Germinal center (tissue), 1 donor: ENCODE measurements around the gene MRPL50.

ENCODE experiments used
- DNase-seq: peaks from one replicate; pipeline ENCODE4 v3.0.0; 2012; ENCODE audit warnings: mixed read lengths, low spot score

MRPL50 gene

DNA sequence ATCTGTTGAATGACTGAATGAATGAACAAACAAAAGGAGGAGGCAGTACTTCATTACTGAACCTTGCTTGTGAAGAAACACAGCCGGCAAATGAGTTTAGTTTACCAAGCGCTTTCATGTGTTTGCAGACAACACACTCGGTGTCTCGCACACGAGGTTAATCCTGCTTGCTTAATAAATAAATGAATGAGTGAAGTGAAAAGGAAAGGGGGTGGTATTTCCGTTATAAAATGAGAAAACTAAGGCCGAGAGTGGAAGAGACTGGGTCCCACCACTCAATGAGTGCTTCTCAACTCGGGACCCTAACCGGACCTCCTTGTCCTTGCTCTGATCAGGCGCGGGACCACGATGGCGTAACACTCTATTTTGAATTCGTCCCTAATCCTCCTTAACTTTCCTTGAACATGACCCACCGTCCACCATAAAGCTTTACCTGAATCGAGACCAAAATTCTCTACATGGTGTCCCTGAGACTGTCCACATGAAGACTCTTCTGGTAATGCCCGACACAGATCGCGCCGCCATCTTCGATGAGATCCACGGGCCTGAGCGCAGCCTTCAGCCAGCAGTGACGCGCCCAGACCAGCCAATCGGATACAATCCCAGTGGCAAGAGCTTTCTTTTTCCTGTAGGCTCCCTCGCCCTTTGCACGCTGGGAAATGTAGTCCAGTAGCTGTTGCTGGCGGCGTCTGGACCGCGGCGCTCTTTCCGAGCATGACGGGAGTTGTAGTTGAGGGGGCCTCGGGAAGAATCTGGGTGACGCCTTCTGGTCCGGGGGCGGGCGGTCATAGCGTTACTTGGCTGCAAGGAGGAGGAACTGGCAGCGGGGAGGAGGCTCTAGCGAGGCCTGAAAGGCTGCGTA, at the start of gene MRPL50, which contains the start of gene ZNF189:
Gene MRPL50, minus strand, starts transcription at position 551 of the 862 bp plus-strand sequence. Its CDS starts 26 bp downstream, at position 525.
Gene ZNF189, plus strand, starts transcription at position 784 of the 862 bp plus-strand sequence. CDS start 306 bp downstream, outside the sequence.
- DNase-seq = peak; percentile 95

DNA sequence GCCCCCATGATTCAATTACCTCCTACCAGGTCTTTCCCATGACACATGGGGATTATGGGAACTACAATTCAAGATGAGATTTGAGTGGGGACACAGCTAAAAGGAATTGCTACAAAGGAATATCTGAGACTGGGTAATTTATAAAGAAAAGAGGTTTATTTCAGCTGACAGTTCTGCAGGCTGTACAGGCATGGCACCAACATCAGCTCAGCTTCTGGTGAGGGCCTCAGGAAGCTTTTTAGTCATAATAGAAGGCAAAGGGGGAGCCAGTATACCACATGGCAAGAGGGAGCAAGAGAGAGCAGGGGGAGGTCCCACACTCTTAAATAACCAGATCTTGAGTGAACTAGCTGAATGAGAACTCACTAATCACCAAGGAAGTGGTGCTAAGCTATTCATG, 48.3 kb upstream of the MRPL50 start:
- no peak for DNase-seq

DNA sequence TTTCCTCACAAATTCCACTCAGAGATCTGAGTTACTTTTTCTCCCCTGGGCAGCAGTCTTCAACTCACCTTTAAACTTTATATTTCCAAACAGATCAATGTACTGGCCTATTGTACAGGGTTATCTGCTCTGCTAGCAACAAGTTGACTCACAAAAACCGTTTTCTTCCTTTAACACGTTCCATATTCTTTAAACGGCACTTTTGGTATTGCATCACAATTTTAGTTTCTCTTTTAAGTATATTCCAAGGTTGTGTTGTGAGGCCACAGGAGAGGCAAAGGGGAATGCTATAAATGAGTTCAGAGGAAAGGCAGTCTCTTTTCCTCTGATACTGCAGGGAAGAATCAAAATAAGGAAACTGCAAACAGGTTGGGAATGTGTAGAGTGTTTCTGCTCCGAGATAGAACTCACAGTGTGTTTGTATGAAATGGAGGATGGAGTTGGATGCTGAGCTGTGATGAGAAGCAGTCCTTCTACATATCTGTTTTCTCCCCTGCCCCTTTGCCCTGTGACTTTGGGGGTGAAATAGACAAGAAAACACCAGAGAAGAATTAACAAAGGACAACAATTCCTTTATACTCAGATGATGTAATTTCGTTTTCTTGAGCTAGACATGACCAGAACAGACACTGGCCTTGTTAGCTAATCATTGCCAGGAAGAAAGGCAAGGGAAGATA, 47.1 kb upstream of the MRPL50 start:
- DNase-seq = no peak

DNA sequence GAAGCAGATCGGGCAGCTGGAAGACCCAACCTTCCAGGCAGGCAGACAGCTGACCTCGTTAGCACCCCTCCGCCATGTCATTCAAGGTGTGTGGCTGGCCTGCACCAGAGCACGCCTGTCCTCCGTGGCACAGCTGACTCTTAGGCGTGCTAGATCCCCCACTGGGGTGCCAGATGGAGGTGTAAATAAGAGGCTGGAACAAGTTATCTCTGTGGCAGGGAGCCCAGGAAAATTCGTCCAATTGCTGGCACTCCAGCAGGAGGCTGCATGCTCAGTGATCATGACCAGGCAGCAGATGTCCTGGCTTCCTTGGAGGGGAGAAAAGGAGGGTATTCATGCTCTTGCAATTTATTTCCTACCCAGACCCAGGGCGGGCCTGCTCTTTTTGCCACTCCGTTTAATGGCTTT, 45.0 kb upstream of the MRPL50 start:
- no peak for DNase-seq

DNA sequence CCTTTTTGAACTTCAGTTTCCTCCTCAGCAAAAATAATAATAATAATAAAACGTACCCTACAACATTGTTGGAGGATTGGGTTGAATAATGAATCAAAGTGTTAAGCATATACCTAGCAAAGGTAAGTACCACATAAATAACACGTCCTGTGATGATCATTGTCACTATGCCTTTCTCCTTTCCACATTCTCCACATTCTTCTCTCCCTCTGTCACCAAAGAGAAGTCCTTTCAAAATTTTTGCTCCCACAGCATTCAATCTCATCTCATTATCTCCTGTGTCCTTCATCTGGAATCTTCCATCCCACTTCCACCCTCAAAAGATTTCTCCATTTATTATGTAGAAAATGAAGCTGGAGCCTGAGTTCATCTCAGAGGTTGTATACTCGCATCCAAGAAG, 44.3 kb upstream of the MRPL50 start:
- no peak for DNase-seq

DNA sequence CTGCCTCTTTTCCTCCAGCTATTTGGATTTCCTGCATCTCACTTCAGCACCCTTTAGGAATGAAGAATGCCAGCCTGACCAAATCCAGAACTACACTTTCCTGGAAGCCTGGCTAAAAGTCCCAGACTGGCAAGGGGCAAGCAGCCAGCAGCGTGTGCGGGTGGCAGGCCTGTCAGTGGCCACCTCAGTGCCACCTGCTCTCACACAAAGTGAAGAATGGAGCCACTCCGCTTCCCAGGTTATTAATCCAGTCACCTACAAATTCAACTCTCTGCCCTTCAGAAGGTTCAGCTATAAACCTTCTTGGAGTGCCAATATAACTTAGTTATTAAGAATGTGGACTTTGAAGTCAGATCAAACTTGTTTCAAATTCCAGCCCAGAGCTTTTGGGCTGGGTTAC, 43.9 kb upstream of the MRPL50 start:
- DNase-seq = no peak

DNA sequence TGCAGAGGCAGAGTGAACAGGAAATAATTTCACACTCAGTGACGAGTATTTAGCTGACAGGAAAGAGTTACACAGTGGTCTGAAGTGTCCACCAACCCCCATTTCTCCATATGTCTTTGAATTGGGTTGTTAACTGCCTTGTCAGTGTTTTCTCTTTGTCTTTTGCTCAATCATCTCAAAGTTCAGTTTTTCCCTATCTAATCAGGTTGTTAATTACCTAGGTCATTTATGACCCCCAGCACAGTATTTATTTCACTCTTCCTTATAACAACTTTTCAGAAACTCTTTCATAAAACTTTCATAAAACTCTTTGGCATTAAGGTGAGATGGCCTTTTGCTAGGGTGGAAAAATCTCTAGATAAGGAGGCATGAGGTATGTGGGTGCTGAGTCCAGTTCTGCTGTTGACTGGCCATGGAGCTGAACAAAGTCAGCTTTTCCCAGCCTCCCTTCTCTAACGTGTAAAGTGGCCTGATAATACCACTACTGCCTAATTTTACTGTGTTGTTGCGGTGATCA, 42.4 kb upstream of the MRPL50 start:
- no peak for DNase-seq

DNA sequence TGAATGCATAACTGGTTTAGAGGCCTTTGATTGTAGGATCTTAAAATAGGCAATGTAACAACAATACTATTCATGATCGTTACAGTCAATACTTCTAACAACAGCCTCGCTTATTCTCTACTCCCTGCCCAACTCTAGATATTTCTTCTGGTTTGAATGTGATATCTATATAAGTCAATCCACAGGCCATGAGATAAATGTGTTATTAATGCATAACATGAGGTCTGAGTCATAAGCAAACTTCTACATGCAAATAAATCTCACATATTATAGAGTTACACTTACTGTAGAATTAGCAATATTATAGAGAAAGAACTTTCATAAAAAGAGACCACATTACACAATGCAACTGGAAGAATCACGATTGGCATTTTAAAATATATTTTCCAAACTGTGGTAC, 40.1 kb upstream of the MRPL50 start:
- DNase-seq = no peak

DNA sequence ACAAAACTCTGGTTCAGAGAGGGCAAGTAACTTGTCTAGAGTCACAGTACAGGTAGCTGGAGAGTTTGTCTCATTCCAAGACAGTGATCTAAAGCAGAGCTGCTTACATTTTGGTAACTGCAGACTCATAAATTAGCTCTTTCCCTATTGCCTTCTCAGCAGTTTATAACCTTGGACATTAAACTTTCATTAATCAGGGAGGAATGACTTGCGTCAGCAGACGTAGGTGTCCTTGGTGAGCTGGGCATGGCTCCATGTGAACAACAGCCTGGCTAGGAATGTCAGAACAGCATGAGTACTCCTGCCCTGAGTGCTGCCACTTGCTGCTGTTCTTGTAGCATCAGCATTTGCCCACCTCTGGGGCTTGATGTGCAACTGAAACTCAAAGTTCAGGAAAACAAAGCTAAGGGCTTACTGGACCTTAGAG, 39.4 kb upstream of the MRPL50 start:
- no peak for DNase-seq

DNA sequence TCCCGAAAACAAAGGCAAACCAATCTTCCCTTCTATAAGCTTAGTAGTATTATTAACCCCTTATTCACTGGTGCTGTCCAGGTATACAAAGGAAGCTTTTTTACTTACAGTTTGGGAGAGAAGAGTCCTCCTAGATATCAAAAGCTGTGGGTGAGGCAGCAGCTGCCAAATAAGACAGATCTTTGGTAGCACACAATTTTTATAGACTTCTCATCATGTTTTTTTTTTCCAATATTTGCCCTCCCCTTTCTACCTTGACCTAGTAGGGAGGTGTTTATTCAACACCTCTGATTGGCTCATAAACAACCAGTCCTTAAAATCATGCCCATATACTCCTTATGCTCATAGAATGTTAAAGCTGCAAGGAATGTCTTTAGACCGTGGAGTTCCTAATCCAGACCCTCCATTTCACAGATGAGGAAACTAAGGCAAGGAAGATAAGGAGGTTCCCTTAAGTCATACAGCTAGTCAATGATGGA, 37.2 kb upstream of the MRPL50 start, which contains the start of gene ALDOB:
Gene ALDOB, minus strand, starts transcription at position 174 of the 479 bp plus-strand sequence. CDS start 4,887 bp downstream, outside the sequence.
- DNase-seq = no peak

DNA sequence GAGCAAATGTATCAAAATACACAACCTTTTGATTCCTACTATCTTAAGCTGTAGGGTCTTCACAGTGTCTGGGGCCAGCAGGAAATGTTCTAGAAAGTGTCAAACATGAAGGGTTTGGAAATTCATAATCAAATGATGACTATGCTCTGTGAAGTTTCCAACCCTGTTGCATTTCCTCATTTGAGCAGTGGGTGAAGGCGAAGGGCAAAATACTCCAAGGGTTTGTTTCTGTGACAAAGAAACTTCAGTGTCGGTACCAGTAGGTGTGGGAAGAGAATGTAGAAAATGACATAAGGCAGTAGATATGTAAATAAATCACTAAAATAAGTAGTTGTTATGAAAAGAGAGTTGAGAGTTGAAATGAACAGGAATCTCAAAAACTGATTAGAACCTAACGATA, 36.6 kb upstream of the MRPL50 start:
- DNase-seq = no peak

DNA sequence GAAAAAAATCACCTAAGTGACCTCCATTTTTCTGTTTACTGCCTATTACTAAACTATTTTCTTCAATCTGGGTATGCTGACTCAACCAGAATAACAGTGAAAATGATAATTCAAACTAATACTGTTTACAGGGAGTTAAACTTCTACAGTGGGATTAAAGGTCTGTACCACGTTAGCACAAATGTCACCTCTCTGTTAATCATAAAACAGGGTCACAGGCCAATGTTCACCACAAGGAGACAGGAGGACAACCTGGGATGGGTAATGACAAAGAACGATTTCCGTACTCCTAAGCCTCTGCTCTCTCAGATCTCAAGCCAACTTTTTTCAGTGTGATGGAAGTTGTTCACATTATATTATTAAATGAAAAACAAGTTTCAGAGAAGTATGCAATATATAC, 34.8 kb upstream of the MRPL50 start:
- DNase-seq = no peak

DNA sequence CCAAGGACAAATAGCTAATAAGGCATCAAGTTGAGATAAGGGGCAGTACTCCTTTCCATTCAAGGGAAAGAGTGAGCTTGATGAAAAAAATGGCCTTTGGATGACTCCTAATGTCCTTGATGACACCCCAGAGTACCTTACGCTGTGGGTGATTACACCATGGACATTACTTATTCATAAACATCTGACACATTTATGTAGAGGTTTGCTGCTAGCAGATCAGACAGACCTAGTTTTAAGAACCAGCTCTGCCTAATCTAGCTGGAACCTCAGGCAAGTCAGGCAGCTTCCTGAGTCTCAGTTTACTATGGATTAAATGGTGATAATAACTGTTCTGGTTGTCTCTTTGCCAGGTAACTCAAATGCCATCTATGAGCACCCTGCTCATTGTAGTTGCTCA, 34.3 kb upstream of the MRPL50 start:
- DNase-seq = no peak

DNA sequence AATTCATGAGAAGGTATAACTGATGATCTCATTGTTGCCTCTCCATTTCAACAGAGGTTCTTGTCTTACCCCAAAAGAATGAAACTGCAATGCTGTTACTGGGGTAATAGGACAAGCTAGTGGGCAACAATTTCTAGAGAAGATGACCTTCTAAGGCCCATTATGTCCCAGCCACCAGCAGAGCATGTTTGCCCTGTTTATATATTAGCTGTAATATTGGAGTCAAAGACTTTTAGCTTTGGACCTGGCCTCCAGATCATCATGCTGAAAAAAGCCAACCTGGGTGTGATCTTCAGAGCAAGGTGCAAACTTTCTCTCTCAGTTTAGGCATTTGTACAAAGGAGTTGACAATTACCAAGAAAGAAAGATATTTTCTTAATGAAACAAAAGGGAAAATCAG, 33.8 kb upstream of the MRPL50 start:
- no peak for DNase-seq

DNA sequence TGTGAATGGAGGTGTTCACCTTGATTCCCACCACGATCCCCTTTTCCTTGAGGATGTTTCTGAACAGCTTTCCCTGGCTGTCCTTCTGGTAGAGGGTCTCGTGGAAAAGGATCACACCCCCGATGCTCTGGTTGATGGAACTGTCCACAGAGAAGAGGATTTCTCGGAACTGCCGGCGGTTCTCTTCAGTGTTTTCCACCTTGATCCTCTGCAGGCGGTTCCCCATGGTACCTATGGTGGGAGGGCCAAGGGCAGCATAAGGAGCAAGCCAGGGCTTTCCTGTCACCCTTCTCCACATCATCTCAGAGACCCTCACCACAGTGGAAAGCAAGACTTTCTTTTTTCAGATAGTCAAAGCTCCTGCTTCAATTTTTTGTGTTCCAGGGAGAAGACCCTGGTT, 31.3 kb upstream of the MRPL50 start:
- DNase-seq = no peak

DNA sequence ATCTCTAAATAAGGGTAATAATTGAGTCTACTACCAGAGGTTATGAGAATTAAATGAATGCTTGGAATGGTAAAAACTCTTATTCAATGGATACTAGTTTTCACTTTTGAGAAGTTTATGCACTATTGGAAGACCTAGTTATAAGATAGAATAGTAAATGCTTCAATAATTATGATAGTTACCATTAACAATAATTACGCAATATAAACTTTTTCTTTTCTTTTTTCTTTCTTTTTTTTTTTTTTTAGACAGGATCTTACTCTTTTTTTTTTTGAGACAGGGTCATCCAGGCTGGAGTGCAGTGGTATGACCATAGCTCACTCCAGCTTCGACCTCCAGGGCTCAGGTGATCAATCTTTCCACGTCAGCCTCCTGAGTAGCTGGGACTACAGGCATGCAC, 30.5 kb upstream of the MRPL50 start:
- no peak for DNase-seq

DNA sequence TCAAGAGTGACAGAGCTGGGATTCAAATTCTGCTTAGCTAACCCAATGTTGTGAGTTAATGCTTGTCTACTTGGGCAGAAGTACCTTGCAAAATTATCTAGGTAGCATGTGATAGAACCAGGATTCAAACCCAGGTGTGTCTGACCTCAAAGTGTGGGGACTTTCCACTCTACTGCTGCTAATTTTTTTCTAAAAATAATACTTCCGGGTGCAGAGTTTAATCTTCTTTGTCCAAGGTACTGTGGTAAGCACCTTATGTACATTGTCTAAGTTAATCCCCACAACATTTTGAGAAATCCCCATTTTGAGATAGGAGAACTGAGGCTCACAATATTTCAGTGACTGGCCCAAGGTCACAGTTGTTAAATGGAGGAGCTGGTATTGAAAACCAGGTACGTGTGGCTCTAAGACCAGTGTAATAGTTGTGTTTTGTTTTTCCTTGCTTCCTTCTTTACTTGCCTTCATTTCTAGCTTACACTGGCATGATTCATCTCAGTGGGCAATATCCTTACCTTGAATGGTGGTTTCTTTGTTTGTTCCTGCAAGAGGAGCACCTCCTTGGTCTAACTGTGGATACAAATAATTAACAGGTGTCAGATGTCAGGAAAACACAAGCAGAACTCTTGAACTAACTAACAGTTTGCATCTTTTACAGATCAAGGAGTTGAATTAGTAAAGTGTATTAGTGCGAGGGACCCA, 29.7 kb upstream of the MRPL50 start:
- DNase-seq = peak; percentile 8

DNA sequence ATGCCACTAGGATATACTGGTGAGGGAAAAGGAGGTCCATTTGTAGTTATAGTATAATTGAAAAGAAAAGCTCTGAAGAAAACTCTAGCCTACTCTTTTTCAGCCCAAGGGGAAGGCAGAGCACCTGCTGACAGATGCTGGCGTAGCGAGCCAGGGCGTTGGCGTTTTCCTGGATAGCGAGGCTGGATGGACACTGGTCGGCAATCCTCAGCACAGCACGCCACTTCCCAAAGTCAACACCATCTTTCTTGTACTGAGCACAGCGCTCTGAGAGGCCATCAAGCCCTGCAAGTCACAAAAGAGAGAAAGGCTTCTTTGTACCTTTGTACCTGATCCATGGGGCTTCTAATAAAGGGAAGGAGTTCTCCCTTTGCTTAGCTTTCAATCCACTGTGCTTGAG, 28.9 kb upstream of the MRPL50 start:
- DNase-seq = no peak

DNA sequence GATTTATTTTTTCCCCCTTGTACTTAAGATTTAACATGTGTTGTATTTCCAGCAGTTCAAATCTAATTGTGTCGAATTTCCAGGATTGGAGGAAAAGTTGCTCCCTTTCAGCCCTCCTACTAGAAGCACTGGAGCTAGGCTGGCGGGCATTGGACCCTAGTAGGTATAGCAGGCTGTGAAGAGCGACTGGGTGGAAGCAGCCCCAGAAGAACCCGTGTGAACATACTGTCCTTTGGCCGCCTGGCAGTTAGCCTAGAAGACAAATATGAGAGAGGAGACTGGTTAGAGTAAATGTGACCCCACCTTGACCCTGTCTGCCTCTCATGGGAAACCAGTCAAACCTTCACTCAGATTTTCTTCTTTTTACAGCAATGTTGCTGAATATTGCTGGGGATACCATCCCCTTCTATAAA, 23.2 kb upstream of the MRPL50 start:
- no peak for DNase-seq

DNA sequence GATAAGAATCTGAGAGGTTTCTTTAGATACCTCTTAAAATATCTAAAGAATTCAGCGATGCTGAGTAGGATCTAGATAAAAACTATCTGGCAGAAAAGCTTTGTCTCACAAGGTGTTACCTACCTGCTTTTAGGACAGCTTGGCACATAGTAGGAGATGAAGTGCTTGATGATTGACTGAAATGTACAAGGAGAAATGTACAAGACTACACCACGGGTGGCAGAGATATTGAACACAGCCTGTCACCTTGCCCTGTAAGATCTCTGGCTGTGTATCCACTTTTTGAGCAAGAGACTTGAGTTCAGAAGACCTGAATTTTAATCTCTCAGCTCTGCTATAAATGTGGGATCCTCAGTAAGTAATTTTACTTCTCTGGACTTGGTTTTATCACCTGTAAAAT, 21.4 kb upstream of the MRPL50 start:
- DNase-seq = no peak

DNA sequence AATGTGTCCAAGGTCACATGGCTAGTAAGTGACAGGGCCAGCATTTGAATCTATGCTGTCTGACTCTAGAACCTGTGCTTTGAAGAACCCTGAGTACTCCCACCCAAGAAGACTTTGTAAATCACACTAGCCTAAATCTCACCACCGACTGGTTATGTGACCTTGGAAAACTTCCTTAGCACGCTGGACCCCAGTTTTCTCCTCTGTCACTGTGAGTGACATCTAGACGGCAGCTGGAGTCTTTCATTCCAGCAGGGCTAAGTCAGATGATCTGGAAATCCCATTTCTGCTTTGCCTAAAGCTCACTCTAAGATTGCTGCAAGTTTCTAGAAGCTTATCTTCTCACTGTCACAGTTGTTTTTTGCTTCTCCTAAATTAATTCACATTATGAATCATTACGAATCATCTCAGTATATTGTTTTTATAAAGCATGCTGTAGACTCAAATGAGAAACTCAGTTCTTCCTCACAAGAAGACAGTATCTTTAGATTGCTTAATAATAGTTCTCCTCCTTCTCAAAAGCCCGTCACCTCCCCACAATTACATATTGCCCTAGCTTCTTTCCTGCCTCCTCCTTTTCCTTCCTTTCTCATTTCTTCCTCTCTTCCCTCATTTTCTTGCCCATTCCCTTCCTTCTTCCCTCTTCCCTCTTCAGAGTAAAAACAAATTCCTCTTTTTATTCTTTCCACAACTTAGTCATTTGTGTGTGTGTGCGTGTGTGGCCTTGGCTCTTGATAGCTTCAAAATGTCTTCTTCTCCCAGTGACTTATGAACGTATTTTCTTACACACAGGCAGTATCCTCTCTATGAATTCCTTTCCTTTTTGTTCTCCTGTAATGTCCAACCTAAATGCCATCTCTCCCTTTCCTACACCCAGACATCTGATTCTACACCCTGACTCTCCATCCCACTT, 20.4 kb upstream of the MRPL50 start:
- DNase-seq = no peak
